ENCODE measurements around the gene FAM72D. TPM values are rescaled to one million over a fixed set of nuclear protein-coding genes. Genes with fewer than 3 reads are reported as not detected.
"Not testable (repeated sequence)": the region's sequence is repeated elsewhere in the genome, so short reads cannot be mapped to it uniquely, and the experiment has no call there.

FAM72D gene
- total RNA-seq, 1 donor from 2014 or later: not detected

DNA sequence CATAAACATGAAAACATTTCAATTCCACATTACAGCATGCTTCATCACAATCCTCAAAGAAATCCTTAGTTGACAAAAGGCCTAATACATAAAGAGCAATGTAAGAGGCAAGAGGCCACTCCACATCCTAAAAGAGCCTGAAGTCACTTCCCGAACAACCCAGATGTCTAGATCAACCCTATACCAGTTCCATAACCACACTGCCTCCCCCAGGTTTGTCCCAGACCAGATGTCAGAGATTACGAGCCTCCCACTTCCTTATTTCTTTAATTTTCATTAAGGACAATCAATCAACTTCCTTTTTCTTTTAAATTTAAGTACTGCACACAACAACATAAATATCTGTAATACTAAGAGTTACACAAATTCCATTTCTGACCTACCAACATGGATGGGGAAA, 16.0 kb upstream of the FAM72D start:
- DNase-seq (ENCODE audit: missing footprints); intact Hi-C loops (cut with DNase I); ATAC-seq: not testable (repeated sequence)

DNA sequence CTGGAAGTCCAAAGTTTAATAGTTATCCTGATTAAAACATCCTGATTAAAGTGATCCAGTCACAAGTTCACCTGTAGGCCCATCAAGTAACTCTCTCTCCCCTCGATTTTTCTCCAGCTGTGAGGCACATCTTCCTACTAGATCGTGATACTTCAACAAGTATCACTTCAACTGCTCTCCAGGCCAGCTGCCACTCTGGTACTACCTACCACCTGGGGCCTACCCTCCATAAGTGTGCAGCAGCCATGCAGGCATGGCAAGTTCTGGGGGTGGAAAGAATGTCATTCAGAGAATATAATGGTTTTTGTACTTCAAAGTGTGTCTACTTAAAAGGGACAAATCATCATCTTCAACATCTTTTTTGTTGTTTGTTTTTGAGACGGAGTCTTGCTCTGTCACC, 15.6 kb upstream of the FAM72D start:
- intact Hi-C loops (cut with DNase I); ATAC-seq; DNase-seq (ENCODE audit: missing footprints): not testable (repeated sequence)

DNA sequence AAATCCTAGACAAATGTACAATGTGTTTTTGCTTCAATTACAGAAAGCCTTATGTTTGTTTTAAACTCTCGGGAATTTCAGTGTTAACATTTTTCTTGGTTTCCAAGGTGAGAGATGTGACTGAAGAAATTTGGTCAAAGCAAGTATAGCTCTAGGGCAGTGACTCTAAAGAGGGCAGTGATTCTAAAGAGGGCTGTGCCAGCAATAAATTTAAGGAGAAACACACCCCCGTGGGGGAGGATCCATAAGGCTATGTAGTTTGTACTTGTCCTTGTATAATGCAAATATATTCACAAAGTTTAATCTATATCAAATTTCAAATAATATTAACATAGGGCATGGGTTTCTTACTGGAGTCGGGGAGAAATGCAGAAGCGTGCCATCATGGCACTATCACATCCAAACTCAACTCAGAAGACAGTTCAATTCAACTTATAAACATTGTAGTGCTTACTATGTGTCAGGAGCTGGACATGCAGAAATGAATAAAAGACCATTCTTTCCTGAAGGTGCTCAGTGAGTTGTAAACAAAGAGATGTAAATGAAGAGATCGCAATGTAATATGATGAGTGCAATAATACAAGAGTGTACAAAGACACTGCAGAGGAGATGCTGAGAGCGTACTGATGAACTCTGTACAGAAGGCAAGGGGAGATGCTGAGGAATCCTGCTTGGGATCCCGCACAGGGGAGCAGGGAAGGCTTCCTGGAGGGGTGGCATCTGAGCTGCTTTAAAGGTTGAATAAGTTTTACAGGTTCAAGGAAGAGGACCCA, 13.1 kb upstream of the FAM72D start:
- ATAC-seq; DNase-seq (ENCODE audit: missing footprints); intact Hi-C loops (cut with DNase I): not testable (repeated sequence)

DNA sequence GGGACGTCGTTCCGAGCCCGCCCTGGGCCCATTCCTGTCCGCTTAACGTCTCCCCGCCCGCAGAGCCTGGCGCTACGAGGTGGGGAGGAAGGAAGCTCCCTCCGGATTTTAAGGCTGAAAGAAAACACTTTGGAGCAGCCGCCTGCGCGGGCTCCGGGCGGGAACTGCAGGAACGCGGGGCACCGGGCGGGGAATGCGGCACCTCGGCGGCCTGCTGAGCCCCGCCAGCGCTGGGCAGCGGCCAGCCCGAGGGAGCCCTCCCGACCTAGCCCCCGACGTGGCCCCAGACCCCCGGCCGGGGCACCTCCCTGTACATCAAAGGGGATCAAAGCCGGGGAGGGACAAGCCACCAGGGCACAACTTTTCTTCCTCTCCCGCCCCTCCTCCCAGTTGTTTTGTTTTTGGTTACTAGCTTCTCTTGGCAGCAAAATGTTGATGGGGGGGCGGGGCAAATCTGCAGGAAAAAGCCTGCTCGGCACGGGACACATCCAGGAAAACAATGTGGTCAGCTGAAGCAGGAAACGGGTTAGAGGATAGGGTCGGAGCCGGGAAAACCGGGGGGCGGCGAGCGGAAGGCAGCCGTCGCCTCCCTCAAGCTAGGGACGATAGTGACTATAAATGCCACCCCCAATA, 2.1 kb upstream of the FAM72D start:
- ATAC-seq; intact Hi-C loops (cut with DNase I): not testable (repeated sequence)
- DNase-seq (ENCODE audit: missing footprints): peak; percentile 81

DNA sequence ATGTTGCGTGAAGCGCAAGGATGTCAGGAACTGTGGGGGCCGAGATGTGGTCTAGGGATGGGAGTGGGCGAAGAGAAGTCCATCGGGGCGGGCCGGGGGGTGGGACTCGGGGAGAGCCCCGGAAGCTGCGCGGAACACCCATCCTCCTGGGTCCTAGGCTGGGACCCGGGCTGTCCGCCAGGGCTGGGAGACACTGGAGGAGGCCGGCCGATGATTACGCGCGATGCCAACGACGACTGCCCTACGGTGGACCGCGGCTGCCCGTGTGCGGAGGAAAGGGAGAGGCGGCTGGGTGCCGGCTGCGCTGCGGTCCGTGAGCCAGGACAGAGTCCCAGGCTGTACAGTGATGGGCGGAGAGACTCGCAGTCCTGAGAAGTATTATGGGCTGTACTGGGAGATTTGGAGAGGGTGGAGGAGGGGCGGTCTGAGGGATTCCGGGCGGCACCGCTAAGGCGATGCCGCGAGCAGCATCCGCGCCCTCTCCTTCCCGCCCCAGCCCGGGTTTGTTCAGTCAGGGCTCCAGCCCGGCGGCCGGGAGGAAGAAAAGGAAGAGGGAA, 1.0 kb upstream of the FAM72D start:
- DNase-seq (ENCODE audit: missing footprints) (peak; percentile 27), ATAC-seq (peak; percentile 49)
- intact Hi-C loops (cut with DNase I): not testable (repeated sequence)

DNA sequence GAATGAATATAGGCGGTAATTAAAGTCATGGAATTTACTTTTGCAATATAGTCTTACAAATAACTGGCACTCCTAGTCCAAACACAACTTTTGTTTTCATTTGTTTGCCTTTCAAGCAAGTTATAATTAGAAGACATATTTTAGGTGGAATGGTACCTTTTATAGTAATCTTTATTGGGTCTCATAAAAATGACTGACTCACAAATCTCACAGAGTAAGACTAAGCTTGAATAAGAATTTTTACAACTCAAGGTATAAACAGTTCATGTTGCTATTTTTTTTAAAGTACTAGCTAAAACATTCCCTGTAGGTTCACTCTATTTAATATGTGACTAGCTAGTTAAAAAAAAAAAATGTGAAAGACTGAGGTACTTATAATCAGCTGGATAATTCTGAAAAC, 6.0 kb downstream of the FAM72D start:
- DNase-seq (ENCODE audit: missing footprints); intact Hi-C loops (cut with DNase I); ATAC-seq: not testable (repeated sequence)

DNA sequence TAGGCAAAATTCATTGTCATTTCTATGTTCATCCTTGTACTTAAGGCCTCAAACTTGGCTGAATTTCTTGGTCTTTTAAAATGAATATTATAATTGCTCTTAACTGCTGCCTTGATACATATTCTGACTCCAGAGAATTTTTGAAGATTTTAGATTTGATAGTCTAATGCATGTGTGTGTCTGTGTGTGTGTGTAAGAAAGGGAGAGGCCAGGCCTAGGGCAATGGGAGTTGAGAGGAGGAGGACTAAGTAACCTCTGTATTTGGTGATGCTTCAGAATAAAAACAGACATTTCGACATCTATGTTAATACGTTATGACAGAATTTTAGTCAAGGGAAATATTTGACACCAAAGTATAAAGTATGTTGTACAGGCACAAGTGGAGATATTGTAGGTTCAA, 7.5 kb downstream of the FAM72D start:
- intact Hi-C loops (cut with DNase I); ATAC-seq; DNase-seq (ENCODE audit: missing footprints): not testable (repeated sequence)

DNA sequence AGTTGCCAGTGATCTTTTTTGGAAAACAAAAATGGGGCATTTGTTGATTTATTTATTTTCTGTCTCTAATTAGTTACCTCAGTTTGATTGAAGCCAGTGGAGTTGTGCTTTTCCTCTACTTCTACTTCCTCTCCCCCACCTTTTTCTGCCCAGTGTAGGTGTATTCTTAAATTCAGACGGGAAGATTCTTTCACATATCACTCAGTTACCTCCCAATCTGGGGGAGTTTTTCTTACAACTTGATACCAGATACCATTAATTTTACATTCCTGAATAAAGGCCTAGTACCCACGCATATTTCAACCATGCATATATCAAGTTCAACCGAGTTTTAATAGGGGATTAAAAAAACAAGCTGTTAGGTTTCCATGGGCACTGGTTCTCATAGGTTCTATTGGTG, 15.9 kb downstream of the FAM72D start:
- DNase-seq (ENCODE audit: missing footprints); intact Hi-C loops (cut with DNase I); ATAC-seq: not testable (repeated sequence)

DNA sequence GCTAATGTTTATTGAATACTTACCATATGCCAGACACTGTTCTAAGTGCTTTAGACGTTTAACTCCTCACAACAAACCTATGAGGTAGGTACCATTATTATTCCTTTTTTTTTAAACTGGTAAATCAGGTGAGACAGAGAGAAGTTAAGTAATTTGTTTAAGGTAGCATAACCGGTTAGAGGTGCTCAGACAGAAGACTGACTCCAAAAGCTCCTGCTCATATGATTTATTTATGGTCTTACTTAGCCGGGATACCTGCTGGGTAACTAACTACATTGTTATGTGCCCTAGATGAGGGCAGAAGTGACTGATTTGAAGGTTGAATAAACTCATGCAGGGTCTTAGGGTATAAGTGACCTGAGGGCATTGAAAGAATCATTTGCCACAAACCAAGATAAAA, 16.9 kb downstream of the FAM72D start:
- intact Hi-C loops (cut with DNase I); ATAC-seq; DNase-seq (ENCODE audit: missing footprints): not testable (repeated sequence)

DNA sequence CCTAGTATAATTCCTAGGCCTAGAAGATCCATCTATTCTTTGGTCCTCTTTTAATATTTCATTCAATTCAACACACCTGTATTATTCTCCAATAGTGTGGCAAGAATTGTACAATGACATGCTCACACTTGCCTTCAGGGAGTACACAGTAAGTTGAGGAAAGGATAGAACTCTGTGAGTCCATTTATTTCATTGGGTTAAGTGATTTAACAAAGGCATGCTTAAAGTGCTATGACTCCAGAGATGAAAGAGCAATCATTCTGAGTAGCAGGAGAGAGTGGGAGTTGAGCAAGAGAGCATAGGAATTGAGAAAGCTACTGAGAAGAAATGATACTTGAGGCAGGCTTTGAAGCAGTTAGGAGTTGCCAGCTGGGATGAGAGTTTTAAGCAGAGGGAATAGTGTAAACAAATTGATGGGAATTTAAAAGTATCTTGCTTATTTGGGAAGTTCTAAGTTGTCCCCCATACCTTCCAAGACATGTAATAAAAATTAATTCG, 18.8 kb downstream of the FAM72D start:
- DNase-seq (ENCODE audit: missing footprints); intact Hi-C loops (cut with DNase I); ATAC-seq: not testable (repeated sequence)

DNA sequence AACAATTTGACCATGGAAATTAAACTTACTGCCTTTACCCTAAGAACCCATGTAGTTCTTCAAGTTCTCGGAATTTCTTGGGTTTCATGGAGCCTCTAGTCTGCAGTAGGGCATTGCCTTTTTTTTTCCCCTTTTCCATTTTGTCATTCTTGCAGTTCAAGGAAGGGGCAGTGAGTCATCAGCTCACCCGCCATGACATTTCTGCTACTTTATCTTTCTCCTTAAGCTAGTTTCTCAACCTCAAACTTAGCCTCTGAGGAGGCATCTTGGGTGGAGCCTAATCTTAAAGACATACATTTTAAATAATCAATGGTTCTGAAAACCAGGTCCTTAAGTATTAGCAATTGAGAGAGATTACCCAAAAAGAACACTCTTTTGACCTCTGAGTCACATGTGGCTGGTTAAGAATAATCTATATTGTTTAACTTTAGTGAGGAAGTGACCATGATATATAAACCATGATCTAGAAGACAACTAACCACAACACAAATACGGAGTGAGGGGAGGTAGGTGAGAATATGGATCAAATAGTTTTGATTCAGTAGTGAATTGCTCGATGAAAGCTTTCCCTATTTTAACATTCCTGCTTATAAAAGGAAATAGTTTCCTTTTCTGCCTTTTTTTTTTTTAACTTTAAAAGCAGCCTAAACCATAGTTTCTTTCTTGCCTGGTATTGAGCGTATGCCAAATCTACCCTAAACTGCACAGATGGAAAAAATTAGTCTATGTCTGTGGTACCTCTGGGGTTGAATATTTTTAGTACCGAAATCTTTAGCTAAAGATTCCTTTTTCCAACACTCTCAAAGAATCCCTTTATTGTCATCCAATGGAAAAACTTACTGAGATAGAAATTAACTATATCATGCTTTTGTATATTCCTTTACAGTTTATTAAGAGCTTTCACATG, 20.1 kb downstream of the FAM72D start:
- ATAC-seq; intact Hi-C loops (cut with DNase I); DNase-seq (ENCODE audit: missing footprints): not testable (repeated sequence)

DNA sequence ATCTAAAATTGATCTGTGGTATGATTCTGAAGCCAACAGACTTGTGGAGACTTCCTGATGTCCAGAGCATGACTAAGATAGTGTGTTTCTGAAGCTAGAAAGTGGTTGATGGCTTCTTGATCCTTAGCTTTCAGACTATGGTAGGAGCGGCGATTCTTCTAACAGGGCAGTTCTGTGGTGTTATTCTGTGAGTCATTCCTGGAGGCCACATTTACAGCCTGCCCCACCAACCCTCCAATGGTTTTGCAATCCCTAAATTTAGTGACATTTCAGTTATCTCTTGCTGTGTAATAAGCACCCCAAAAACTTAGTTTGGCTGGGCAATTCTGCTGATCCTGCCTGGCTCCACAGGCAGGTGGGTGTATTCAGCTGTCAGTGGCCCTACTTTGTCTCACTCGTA, 24.1 kb downstream of the FAM72D start:
- DNase-seq (ENCODE audit: missing footprints); ATAC-seq; intact Hi-C loops (cut with DNase I): not testable (repeated sequence)

DNA sequence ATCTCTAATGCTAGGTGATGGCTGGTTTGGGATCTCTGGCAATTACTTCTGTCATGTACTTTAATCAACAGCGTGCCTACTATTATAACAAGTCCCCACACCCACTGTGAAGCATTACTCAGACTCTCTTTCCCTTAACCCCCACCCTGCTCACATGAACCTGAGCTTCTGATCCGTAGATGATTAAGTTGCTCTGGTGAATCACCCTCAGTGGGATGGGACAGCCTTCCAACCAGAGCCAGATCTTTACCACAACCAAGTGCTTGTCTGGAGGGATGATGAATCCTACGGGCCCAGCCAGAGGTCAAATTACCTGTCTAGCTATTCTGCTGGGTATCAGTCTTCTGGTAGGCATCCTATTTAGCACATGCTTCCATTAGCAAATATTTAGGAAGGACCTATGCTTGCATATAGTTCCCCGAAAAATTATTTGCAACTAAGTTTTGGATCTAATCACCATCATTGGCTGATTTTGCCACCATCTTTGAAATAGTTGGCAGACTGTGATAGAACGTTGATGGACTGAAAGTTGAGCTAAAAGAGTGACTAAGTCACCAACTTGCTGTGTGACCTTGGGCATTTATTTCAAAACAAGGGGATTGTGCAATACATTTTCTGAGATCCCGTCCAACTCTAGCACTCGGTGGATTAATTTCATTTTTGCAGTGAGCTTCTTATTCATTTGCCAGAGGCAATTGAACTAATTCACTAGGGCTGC, 26.7 kb downstream of the FAM72D start:
- peak; percentile 32 for ATAC-seq
- DNase-seq (ENCODE audit: missing footprints); intact Hi-C loops (cut with DNase I): not testable (repeated sequence)

DNA sequence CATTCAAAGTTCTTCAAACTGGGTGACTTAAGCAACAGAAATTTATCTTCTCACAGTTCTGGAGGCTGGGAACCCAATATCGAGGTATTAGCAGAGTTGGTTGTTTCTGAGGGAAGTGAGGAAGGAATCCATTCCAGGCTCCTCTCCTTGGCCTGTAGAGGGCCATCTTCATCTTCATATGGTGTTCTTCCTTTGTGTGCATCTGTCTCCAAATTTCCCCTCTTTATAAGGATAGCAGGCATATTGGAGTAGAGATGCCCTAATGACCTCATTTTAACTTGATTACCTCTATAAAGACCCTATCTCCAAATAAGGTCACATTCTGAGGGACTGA, 27.3 kb downstream of the FAM72D start:
- ATAC-seq: peak; percentile 36
- DNase-seq (ENCODE audit: missing footprints); intact Hi-C loops (cut with DNase I): not testable (repeated sequence)

DNA sequence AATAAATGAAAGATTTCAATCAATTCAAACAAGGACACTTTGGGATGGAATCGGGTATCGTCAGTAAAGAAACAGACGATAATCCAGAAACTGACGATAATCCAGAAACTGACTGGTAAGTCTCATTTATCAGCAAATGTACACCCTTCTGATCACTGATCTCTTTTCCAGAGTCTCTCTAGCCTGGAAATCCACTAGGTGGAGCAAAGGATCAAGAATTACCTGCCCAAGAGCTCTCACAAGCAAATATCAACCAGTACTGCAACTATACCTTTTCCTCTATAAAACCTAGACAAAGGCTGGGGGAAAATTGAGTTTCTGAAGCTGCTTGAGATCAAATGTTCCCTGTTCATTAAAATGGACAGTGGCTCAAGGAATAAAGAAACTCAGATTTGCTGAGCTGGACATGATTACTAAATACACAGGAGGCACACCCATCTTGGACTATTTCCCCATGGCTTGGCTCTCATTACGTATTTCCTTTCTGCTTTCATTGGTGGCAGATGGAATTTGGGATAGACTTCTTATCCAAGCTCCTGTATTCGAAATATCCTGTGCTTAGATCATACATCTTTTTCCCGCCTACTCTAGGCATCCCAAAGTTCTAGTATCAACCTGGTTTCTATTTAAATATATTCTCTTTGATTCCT, 28.3 kb downstream of the FAM72D start:
- intact Hi-C loops (cut with DNase I); DNase-seq (ENCODE audit: missing footprints): not testable (repeated sequence)
- peak; percentile 64 for ATAC-seq

DNA sequence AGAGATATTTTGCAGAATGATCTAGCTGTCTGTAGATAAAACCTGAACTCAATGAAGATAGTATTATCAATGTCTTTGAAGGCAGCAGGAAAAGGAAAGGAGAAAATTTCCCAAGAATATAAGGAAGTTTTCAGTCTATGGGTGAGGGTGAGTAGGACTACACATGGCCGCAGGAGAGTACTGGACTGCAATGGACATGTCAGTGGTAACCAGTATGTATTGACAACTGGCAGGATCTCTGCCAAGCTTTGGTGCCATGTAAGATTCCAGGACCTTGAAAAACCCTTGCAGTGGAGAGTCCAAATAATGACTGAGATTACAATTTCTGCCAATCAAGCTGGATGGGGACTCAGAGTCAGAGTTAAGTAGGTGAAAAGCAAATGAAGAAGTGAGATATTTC, 29.3 kb downstream of the FAM72D start:
- intact Hi-C loops (cut with DNase I); ATAC-seq; DNase-seq (ENCODE audit: missing footprints): not testable (repeated sequence)

DNA sequence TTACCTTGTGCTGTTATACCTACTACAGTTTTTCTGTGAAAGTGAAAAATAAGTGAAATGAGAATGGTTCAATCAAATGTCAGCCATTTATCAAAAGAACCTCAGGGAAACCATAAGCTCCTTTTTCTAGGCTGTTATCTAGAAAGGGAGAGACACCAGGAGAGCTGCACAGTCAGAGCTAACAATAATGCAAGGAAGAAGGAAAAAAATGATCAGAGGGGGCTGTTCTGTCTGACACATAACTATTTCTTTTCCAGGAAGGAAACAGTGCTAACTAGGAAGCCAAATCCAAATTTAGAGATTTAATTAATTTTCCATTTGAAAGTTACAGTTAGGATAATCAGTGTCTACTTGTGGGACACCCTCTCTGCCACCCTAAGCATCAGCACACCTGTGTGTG, 31.4 kb downstream of the FAM72D start:
- intact Hi-C loops (cut with DNase I); ATAC-seq; DNase-seq (ENCODE audit: missing footprints): not testable (repeated sequence)
